Stomach (tissue), 9 donors: ENCODE data around the gene KDM2B. TPM values are rescaled to one million over a fixed set of nuclear protein-coding genes. Genes with fewer than 3 reads are reported as not detected.

ENCODE experiments used
- DNase-seq, 2 donors: peaks; one replicate each; pipeline versions ENCODE4 v3.0.0 to v3.0.0-alpha.2; 2013 to 2019
- H3K27ac ChIP-seq, 5 donors: fragments of 200-600 bp in 4 of 5; sonication (generic) in 4 of 5; one replicate each; pipeline ENCODE4 v1.5.1; 2013 to 2019; ENCODE audit warnings: mild to moderate bottlenecking in 1 of 5, moderate library complexity in 1 of 5
- H3K27me3 ChIP-seq, 3 donors: fragments of 200-600 bp; sonication (generic); one replicate each; pipeline ENCODE4 v1.5.1; 2017 to 2019; ENCODE audit warnings: mixed run types in 1 of 3
- H3K36me3 ChIP-seq, 4 donors: fragments of 200-600 bp; sonication (generic); 1 replicate in 3 of 4; 2 replicates in 1 of 4; pipeline ENCODE4 v1.5.1; 2016 to 2019
- H3K4me1 ChIP-seq, 4 donors: fragments of 200-600 bp; sonication (generic); one replicate each; pipeline ENCODE4 v1.5.1; 2016 to 2019
- H3K4me3 ChIP-seq, 4 donors: fragments of 200-600 bp; sonication (generic) in 3 of 4; one replicate each; pipeline ENCODE4 v1.5.1; 2016 to 2019; ENCODE audit warnings: mild to moderate bottlenecking in 1 of 4
- H3K9me3 ChIP-seq, 4 donors: fragments of 200-600 bp; sonication (generic); one replicate each; pipeline ENCODE4 v1.5.1; 2016 to 2019
- CTCF ChIP-seq, 7 experiments: fragments of 450-650 bp in 4 of 7; fragments of 200-600 bp in 3 of 7; sonication (generic) in 3 of 7; IDR thresholded peaks; one replicate each; pipeline ENCODE4 v1.5.1; 2016 to 2019; ENCODE audit warnings: antibody characterized with exemption in 7 of 7, control low read depth in 2 of 7, mild to moderate bottlenecking in 1 of 7
- EP300 ChIP-seq: sonication (generic); formaldehyde crosslinking; IDR thresholded peaks from one replicate; pipeline ENCODE4 v1.6.1; 2017; ENCODE audit warnings: antibody characterized with exemption
- POLR2A ChIP-seq, 4 donors: fragments of 450-650 bp; IDR thresholded peaks; one replicate each; pipeline ENCODE4 v1.6.1; 2016; ENCODE audit warnings: antibody characterized with exemption in 4 of 4, control low read depth in 2 of 4, mild to moderate bottlenecking in 1 of 4, moderate library complexity in 1 of 4
- POLR2AphosphoS5 ChIP-seq, 3 donors: sonication (generic); formaldehyde crosslinking; IDR thresholded peaks; one replicate each; pipeline ENCODE4 v1.6.1; 2016; ENCODE audit warnings: antibody characterized with exemption in 3 of 3
- WGBS, 5 donors: extraction: QIAGEN DNeasy Blood & Tissue Kit in 3 of 5; methylation state at CpG; one replicate each; pipeline versions ENCODE4 v1.1.5 to v1.1.7; 2013 to 2018; 5-methylcytosine and 5-hydroxymethylcytosine counted together
- intact Hi-C: fragments of 100-400 bp; cut with DNase I; formaldehyde crosslinking; loops from one replicate; pipeline ENCODE4 v1.15.1; 2023; ENCODE audit warnings: low total_unique reads
- polyA plus RNA-seq, 3 donors: library from polyadenylated mRNA; stranded (reverse); fragments of 200-250 nt; gene quantifications; one replicate each; pipeline ENCODE4 v1.2.3, GENCODE V29; 2013
- total RNA-seq, 5 donors: library from RNA; depleted of rRNA; stranded (reverse); fragments of >200 nt; gene quantifications; one replicate each; pipeline versions ENCODE4 v1.1.0 to v1.2.3, GENCODE V29; 2014 to 2016
- donor health status: healthy with polysubstance abuse.
- donor health status: Bipolar disorder and iron deficiency.
- donor health status: healthy.

Gene KDM2B
- total and polyA plus RNA-seq, 8 donors: 5.8 to 72.8 (median 11.7) TPM

- Histone ChIP-seq H3K4me1 (peaks cover 0 to 22% (median 15%) of the 10 kb centered on the region in 4 donors), H3K27me3 (no peaks in the 10 kb centered on the region), H3K4me3 (no peak overlapping the region), H3K27ac (no peak overlapping the region), H3K9me3 (peaks cover 0 to 4% (median 0%) of the 10 kb centered on the region in 4 donors), H3K36me3 (peaks cover 41 to 97% (median 87%) of the 10 kb centered on the region in 4 donors)
- TF ChIP-seq POLR2A (IDR thresholded peaks at IDR 0.05) (no peak), POLR2AphosphoS5 (IDR thresholded peaks at IDR 0.05) (no peak), EP300 (no peak), CTCF (IDR thresholded peaks at IDR 0.05) (no peak)
- DNase-seq: no peak
- intact Hi-C loops: no loop called here
- 90 to 94% (median 92%) methylated on average over 14 to 16 of the region's 16 CpGs for WGBS, 5 donors
These were observed 141.1 kb downstream of the KDM2B start for GRCh38 chr12:121439715-121440114.

- no peak for DNase-seq
- no peak overlapping the region for H3K4me3 ChIP-seq
- peaks cover 45 to 96% (median 85%) of the 10 kb centered on the region in 4 donors for H3K36me3 ChIP-seq
- H3K9me3 ChIP-seq: peaks cover 0 to 4% (median 0%) of the 10 kb centered on the region in 4 donors
- intact Hi-C loops: no loop called here
- TF ChIP-seq CTCF (IDR thresholded peaks at IDR 0.05) (no peak), POLR2A (IDR thresholded peaks at IDR 0.05) (no peak), POLR2AphosphoS5 (IDR thresholded peaks at IDR 0.05) (no peak), EP300 (no peak)
- H3K27me3 ChIP-seq: no peaks in the 10 kb centered on the region
- WGBS, 5 donors: 79 to 100% (median 94%) methylated on average over 12 of the region's 12 CpGs
- no peak overlapping the region for H3K27ac ChIP-seq
- peaks cover 0 to 16% (median 11%) of the 10 kb centered on the region in 4 donors for H3K4me1 ChIP-seq
These were observed 141.9 kb downstream of the KDM2B start for GRCh38 chr12:121438905-121439304.

GRCh38 chr12:121436706-121437105 lies 144.1 kb downstream of the KDM2B start:
- H3K4me1 ChIP-seq: no peaks in the 10 kb centered on the region
- H3K27ac ChIP-seq: no peak overlapping the region
- intact Hi-C loops: no loop called here
- no peak for TF ChIP-seq CTCF (IDR thresholded peaks at IDR 0.05)
- TF ChIP-seq POLR2A (IDR thresholded peaks at IDR 0.05): no peak
- no peak for TF ChIP-seq POLR2AphosphoS5 (IDR thresholded peaks at IDR 0.05)
- TF ChIP-seq EP300: no peak
- no peak overlapping the region for H3K4me3 ChIP-seq
- peaks cover 46 to 96% (median 92%) of the 10 kb centered on the region in 4 donors for H3K36me3 ChIP-seq
- WGBS, 5 donors: 88 to 97% (median 94%) methylated on average over 2 of the region's 2 CpGs
- H3K27me3 ChIP-seq: no peaks in the 10 kb centered on the region
- peaks cover 0 to 4% (median 0%) of the 10 kb centered on the region in 4 donors for H3K9me3 ChIP-seq
- no peak for DNase-seq

- Histone ChIP-seq H3K4me1 (peaks cover 0 to 5% (median 2%) of the 10 kb centered on the region in 4 donors), H3K27ac (no peak overlapping the region), H3K36me3 (peaks cover 48 to 96% (median 92%) of the 10 kb centered on the region in 4 donors), H3K9me3 (peaks cover 0 to 4% (median 0%) of the 10 kb centered on the region in 4 donors), H3K4me3 (no peak overlapping the region), H3K27me3 (no peaks in the 10 kb centered on the region)
- intact Hi-C loops: no loop called here
- WGBS, 5 donors: 75 to 90% (median 88%) methylated on average over 10 to 11 of the region's 11 CpGs
- DNase-seq: no peak
- no peak for TF ChIP-seq POLR2A (IDR thresholded peaks at IDR 0.05)
- TF ChIP-seq CTCF (IDR thresholded peaks at IDR 0.05): no peak
- no peak for TF ChIP-seq EP300
- TF ChIP-seq POLR2AphosphoS5 (IDR thresholded peaks at IDR 0.05): no peak
These were observed 147.9 kb downstream of the KDM2B start for GRCh38 chr12:121432740-121433480.
